SK-N-SH treated with all-trans-retinoic acid at 6 μM for 48 hours (cell line): Measurements from ENCODE around the gene PRKCI.

ENCODE experiments used
- ATAC-seq: fragments of 200-7000 bp; cut with Tn5 transposase; 3 replicates; pipeline ENCODE4 v1.9.1; 2020; ENCODE audit warnings: mild to moderate bottlenecking, moderate library complexity
- ARNTL ChIP-seq: fragments of 450-650 bp; formaldehyde crosslinking; IDR thresholded peaks from 2 replicates; pipeline ENCODE4 v1.5.0; 2020; ENCODE audit warnings: low read depth, mild to moderate bottlenecking, moderate library complexity, borderline replicate concordance
- CSDC2 ChIP-seq: fragments of 250-450 bp; sonication (Bioruptor Pico); IDR thresholded peaks from 2 replicates; pipeline ENCODE4 v1.5.0; 2020; ENCODE audit warnings: mild to moderate bottlenecking, moderate library complexity
- ESRRG ChIP-seq: fragments of 250-450 bp; sonication (Bioruptor Pico); IDR thresholded peaks from 2 replicates; pipeline ENCODE4 v1.6.1; 2021; ENCODE audit warnings: mild to moderate bottlenecking
- GLIS3 ChIP-seq: fragments of 250-450 bp; sonication (Bioruptor Pico); IDR thresholded peaks from 2 replicates; pipeline ENCODE4 v1.5.0; 2020; ENCODE audit warnings: mild to moderate bottlenecking, moderate library complexity
- ISL1 ChIP-seq: fragments of 250-450 bp; sonication (Bioruptor Pico); IDR thresholded peaks from 2 replicates; pipeline ENCODE4 v2.1.2; 2022; ENCODE audit warnings: mild to moderate bottlenecking, moderate library complexity
- OSR1 ChIP-seq: fragments of 250-450 bp; sonication (Bioruptor Pico); IDR thresholded peaks from 2 replicates; pipeline ENCODE4 v1.8.0; 2022; ENCODE audit warnings: moderate library complexity, mild to moderate bottlenecking, inconsistent platforms
- PPARA ChIP-seq: fragments of 250-450 bp; sonication (Bioruptor Pico); IDR thresholded peaks from 2 replicates; pipeline ENCODE4 v1.5.0; 2020; ENCODE audit warnings: mild to moderate bottlenecking, borderline replicate concordance
- RARB ChIP-seq: fragments of 250-450 bp; sonication (Bioruptor Pico); IDR thresholded peaks from 2 replicates; pipeline ENCODE4 v1.8.0; 2021; ENCODE audit warnings: mild to moderate bottlenecking, moderate library complexity
- TCF4 ChIP-seq: fragments of 250-450 bp; sonication (Bioruptor Pico); IDR thresholded peaks from 2 replicates; pipeline ENCODE4 v1.8.0; 2021; ENCODE audit warnings: mild to moderate bottlenecking, moderate library complexity, borderline replicate concordance
- TOX ChIP-seq: fragments of 250-450 bp; sonication (Bioruptor Pico); IDR thresholded peaks from 2 replicates; pipeline ENCODE4 v1.8.0; 2021; ENCODE audit warnings: mild to moderate bottlenecking, moderate library complexity, borderline replicate concordance
- ZC3H10 ChIP-seq: fragments of 250-450 bp; sonication (Bioruptor Pico); IDR thresholded peaks from 2 replicates; pipeline ENCODE4 v1.5.1; 2021; ENCODE audit warnings: mild to moderate bottlenecking, moderate library complexity
- ZFP30 ChIP-seq: fragments of 450-650 bp; formaldehyde crosslinking; IDR thresholded peaks from 2 replicates; pipeline ENCODE4 v1.5.0; 2022; ENCODE audit warnings: mild to moderate bottlenecking, moderate library complexity
- ZNF565 ChIP-seq: fragments of 450-650 bp; formaldehyde crosslinking; conservative IDR thresholded peaks from 2 replicates; pipeline ENCODE4 v1.5.0; 2020; ENCODE audit warnings: low read depth, mild to moderate bottlenecking, moderate library complexity
- ZNF70 ChIP-seq: fragments of 450-650 bp; formaldehyde crosslinking; IDR thresholded peaks from 2 replicates; pipeline ENCODE4 v1.5.0; 2020; ENCODE audit warnings: mild to moderate bottlenecking, moderate library complexity
- ZNF8 ChIP-seq: fragments of 450-650 bp; formaldehyde crosslinking; IDR thresholded peaks from 2 replicates; pipeline ENCODE4 v1.5.0; 2020; ENCODE audit warnings: mild to moderate bottlenecking, moderate library complexity
- TF ChIP-seq, protein P1 (sequence below): fragments of 250-450 bp; sonication (Bioruptor Pico); IDR thresholded peaks from 2 replicates; pipeline ENCODE4 v1.8.0; 2021; ENCODE audit warnings: low read depth, mild to moderate bottlenecking, moderate library complexity, borderline replicate concordance
- TF ChIP-seq, protein P2 (sequence below): fragments of 250-450 bp; sonication (Bioruptor Pico); IDR thresholded peaks from 2 replicates; pipeline ENCODE4 v1.5.1; 2020; ENCODE audit warnings: low read depth, mild to moderate bottlenecking, moderate library complexity
- TF ChIP-seq, protein P3 (sequence below): fragments of 250-450 bp; sonication (Bioruptor Pico); IDR thresholded peaks from 2 replicates; pipeline ENCODE4 v1.8.0; 2020; ENCODE audit warnings: mild to moderate bottlenecking, moderate library complexity, borderline replicate concordance
- TF ChIP-seq, protein P4 (sequence below): fragments of 250-450 bp; sonication (Bioruptor Pico); IDR thresholded peaks from 2 replicates; pipeline ENCODE4 v1.5.0; 2020; ENCODE audit warnings: mild to moderate bottlenecking, moderate library complexity
- TF ChIP-seq, protein P5 (sequence below): fragments of 250-450 bp; sonication (Bioruptor Pico); IDR thresholded peaks from 2 replicates; pipeline ENCODE4 v1.5.1; 2021; ENCODE audit warnings: mild to moderate bottlenecking, moderate library complexity

Gene PRKCI

DNA sequence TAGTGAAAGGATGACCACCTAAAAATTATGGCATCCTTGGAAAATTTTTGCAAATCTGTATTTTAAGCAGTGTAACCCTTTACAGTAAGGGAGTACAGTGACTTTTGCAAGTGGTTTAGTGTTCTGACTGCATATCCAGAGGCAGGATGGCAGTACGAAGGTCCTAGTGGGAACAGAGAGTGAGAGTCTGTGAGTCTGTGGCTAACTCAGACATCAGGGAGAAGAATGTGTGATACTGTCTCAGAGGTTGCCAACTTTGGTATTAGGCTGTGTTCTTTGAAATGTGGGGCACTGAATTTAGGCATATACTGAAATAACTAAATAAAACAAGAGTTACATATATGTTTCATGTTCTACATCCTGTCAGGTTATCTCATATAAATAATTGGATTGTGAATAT lies 25.7 kb downstream of the PRKCI start:
- ATAC-seq = no peak
- TF ChIP-seq GLIS3 (CRISPR knock-in tag) = no peak
- TF ChIP-seq CSDC2 (CRISPR knock-in tag) = no peak
- no peak for TF ChIP-seq TCF4
- TF ChIP-seq RARB (CRISPR knock-in tag) = no peak
- TF ChIP-seq ZFP30 (CRISPR knock-in tag) = no peak
- TF ChIP-seq, protein P1, sequence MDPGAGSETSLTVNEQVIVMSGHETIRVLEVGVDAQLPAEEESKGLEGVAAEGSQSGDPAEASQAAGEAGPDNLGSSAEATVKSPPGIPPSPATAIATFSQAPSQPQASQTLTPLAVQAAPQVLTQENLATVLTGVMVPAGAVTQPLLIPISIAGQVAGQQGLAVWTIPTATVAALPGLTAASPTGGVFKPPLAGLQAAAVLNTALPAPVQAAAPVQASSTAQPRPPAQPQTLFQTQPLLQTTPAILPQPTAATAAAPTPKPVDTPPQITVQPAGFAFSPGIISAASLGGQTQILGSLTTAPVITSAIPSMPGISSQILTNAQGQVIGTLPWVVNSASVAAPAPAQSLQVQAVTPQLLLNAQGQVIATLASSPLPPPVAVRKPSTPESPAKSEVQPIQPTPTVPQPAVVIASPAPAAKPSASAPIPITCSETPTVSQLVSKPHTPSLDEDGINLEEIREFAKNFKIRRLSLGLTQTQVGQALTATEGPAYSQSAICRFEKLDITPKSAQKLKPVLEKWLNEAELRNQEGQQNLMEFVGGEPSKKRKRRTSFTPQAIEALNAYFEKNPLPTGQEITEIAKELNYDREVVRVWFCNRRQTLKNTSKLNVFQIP (CRISPR knock-in tag) = no peak
- TF ChIP-seq PPARA (CRISPR knock-in tag) = no peak
- TF ChIP-seq ZNF565 = no peak
- TF ChIP-seq, protein P2, sequence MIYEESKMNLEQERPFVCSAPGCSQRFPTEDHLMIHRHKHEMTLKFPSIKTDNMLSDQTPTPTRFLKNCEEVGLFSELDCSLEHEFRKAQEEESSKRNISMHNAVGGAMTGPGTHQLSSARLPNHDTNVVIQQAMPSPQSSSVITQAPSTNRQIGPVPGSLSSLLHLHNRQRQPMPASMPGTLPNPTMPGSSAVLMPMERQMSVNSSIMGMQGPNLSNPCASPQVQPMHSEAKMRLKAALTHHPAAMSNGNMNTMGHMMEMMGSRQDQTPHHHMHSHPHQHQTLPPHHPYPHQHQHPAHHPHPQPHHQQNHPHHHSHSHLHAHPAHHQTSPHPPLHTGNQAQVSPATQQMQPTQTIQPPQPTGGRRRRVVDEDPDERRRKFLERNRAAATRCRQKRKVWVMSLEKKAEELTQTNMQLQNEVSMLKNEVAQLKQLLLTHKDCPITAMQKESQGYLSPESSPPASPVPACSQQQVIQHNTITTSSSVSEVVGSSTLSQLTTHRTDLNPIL (CRISPR knock-in tag) = no peak
- no peak for TF ChIP-seq ZNF8
- TF ChIP-seq ARNTL (CRISPR knock-in tag) = no peak
- no peak for TF ChIP-seq TOX
- TF ChIP-seq, protein P3, sequence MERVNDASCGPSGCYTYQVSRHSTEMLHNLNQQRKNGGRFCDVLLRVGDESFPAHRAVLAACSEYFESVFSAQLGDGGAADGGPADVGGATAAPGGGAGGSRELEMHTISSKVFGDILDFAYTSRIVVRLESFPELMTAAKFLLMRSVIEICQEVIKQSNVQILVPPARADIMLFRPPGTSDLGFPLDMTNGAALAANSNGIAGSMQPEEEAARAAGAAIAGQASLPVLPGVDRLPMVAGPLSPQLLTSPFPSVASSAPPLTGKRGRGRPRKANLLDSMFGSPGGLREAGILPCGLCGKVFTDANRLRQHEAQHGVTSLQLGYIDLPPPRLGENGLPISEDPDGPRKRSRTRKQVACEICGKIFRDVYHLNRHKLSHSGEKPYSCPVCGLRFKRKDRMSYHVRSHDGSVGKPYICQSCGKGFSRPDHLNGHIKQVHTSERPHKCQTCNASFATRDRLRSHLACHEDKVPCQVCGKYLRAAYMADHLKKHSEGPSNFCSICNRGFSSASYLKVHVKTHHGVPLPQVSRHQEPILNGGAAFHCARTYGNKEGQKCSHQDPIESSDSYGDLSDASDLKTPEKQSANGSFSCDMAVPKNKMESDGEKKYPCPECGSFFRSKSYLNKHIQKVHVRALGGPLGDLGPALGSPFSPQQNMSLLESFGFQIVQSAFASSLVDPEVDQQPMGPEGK (CRISPR knock-in tag) = no peak
- no peak for TF ChIP-seq ISL1 (CRISPR knock-in tag)
- no peak for TF ChIP-seq ZNF70
- TF ChIP-seq, protein P4, sequence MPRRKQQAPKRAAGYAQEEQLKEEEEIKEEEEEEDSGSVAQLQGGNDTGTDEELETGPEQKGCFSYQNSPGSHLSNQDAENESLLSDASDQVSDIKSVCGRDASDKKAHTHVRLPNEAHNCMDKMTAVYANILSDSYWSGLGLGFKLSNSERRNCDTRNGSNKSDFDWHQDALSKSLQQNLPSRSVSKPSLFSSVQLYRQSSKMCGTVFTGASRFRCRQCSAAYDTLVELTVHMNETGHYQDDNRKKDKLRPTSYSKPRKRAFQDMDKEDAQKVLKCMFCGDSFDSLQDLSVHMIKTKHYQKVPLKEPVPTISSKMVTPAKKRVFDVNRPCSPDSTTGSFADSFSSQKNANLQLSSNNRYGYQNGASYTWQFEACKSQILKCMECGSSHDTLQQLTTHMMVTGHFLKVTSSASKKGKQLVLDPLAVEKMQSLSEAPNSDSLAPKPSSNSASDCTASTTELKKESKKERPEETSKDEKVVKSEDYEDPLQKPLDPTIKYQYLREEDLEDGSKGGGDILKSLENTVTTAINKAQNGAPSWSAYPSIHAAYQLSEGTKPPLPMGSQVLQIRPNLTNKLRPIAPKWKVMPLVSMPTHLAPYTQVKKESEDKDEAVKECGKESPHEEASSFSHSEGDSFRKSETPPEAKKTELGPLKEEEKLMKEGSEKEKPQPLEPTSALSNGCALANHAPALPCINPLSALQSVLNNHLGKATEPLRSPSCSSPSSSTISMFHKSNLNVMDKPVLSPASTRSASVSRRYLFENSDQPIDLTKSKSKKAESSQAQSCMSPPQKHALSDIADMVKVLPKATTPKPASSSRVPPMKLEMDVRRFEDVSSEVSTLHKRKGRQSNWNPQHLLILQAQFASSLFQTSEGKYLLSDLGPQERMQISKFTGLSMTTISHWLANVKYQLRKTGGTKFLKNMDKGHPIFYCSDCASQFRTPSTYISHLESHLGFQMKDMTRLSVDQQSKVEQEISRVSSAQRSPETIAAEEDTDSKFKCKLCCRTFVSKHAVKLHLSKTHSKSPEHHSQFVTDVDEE (CRISPR knock-in tag) = no peak
- TF ChIP-seq, protein P5, sequence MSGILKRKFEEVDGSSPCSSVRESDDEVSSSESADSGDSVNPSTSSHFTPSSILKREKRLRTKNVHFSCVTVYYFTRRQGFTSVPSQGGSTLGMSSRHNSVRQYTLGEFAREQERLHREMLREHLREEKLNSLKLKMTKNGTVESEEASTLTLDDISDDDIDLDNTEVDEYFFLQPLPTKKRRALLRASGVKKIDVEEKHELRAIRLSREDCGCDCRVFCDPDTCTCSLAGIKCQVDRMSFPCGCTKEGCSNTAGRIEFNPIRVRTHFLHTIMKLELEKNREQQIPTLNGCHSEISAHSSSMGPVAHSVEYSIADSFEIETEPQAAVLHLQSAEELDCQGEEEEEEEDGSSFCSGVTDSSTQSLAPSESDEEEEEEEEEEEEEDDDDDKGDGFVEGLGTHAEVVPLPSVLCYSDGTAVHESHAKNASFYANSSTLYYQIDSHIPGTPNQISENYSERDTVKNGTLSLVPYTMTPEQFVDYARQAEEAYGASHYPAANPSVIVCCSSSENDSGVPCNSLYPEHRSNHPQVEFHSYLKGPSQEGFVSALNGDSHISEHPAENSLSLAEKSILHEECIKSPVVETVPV = no peak
- no peak for TF ChIP-seq OSR1 (CRISPR knock-in tag)
- no peak for TF ChIP-seq ZC3H10 (CRISPR knock-in tag)
- TF ChIP-seq ESRRG = no peak

DNA sequence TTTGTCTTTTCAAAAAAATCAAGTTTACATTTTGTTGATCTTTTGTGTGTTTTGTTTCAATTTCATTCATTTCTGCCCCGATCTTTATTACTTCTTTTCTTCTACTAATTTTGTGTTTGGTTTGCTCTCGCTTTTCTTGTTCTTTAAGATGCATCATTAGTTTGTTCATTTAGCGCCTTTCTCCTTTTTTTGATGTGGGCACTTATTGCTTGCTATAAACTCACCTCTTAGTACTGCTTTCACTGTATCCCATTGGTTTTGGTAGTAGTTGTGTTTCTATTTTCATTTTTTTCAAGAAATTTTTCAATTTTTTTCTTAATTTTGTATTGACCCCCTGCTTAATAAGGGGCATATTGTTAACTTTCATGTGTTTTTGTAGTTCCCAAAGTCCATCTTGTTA lies 34.4 kb downstream of the PRKCI start:
- TF ChIP-seq GLIS3 (CRISPR knock-in tag) = no peak
- TF ChIP-seq ZNF70 = no peak
- TF ChIP-seq ZNF565 = no peak
- TF ChIP-seq ISL1 (CRISPR knock-in tag) = no peak
- TF ChIP-seq ZC3H10 (CRISPR knock-in tag) = no peak
- TF ChIP-seq, protein P5 = no peak
- TF ChIP-seq RARB (CRISPR knock-in tag) = no peak
- TF ChIP-seq, protein P2 (CRISPR knock-in tag) = no peak
- no peak for ATAC-seq
